GM12878 (cell line): ENCODE data around the gene ISLR. TPM values are rescaled to one million over a fixed set of nuclear protein-coding genes. Genes with fewer than 3 reads are reported as not detected.

Source experiments
- ATAC-seq: fragments of 200-7000 bp; cut with Tn5 transposase; 3 replicates; pipeline ENCODE4 v1.9.1; 2020; ENCODE audit warnings: mild to moderate bottlenecking, moderate library complexity
- BruUV-seq: library from RNA; stranded (reverse); fragments of 400-500 nt; replicated peaks from 2 replicates; lab custom pipeline; 2021; lab: Mats Ljungman, UMichigan
- CTCF ChIA-PET: fragments of 300-600 bp; sonication (Branson Sonifier 250); formaldehyde crosslinking; extraction: SDS; loops from one replicate; lab custom pipeline; 2021; ENCODE audit warnings: inconsistent platforms; lab: Yijun Ruan, JAX
- POLR2A ChIA-PET: fragments of 350-600 bp; formaldehyde crosslinking; extraction: SDS; loops from one replicate; lab custom pipeline; 2021; ENCODE audit warnings: inconsistent platforms; lab: Charles Lee
- RAD21 ChIA-PET: fragments of 300-600 bp; sonication (Branson Sonifier 250); formaldehyde crosslinking; loops from one replicate; lab custom pipeline; 2023; ENCODE audit warnings: antibody characterized with exemption; ENCODE audit not compliant: unreplicated experiment; lab: Charles Lee
- SMC1A ChIA-PET: fragments of 300-600 bp; sonication (Branson Sonifier 250); formaldehyde crosslinking; loops from one replicate; lab custom pipeline; 2023; ENCODE audit not compliant: unreplicated experiment, uncharacterized antibody; lab: Charles Lee
- DNase-seq: peaks from one replicate; pipeline ENCODE4 v3.0.0-alpha.2; 2011; ENCODE audit warnings: low read depth, low spot score
- FAIRE-seq: peaks from 3 replicates; lab custom pipeline; 2011; peaks lifted over from hg19 to GRCh38; lab: Jason Lieb, UNC
- H2AFZ ChIP-seq: 2 replicates; pipeline ENCODE4 v1.6.0; 2011; ENCODE audit warnings: low read depth, low read length, control low read depth; ENCODE audit not compliant: control insufficient read depth
- H3K27ac ChIP-seq: 2 replicates; pipeline ENCODE4 v1.5.1; 2011; ENCODE audit warnings: control low read depth; ENCODE audit not compliant: control insufficient read depth, insufficient read depth
- H3K27me3 ChIP-seq, 2 experiments: replicated peaks in 1 of 2; 2 replicates each; pipeline versions ENCODE4 v1.6.0 to v1.6.1; 2011; ENCODE audit warnings: low read length in 1 of 2; ENCODE audit not compliant: control insufficient read depth in 2 of 2, insufficient read depth in 2 of 2
- H3K36me3 ChIP-seq, 2 experiments: 2 replicates each; pipeline ENCODE4 v1.5.1; 2011; ENCODE audit warnings: low read length in 1 of 2; ENCODE audit not compliant: control insufficient read depth in 2 of 2, insufficient read depth in 2 of 2
- H3K4me1 ChIP-seq: 2 replicates; pipeline ENCODE4 v1.6.1; 2011; ENCODE audit warnings: mild to moderate bottlenecking, low read length, moderate library complexity, mixed read lengths; ENCODE audit not compliant: control insufficient read depth, insufficient read depth
- H3K4me2 ChIP-seq: 2 replicates; pipeline ENCODE4 v1.6.0; 2011; ENCODE audit warnings: control low read depth; ENCODE audit not compliant: control insufficient read depth, insufficient read depth
- H3K4me3 ChIP-seq: fragments of 200-600 bp; sonication (generic); 2 replicates; pipeline ENCODE4 v1.5.1; 2016
- H3K79me2 ChIP-seq: 2 replicates; pipeline ENCODE4 v1.6.0; 2011; ENCODE audit warnings: low read length; ENCODE audit not compliant: control insufficient read depth, insufficient read depth
- H3K9ac ChIP-seq: 2 replicates; pipeline ENCODE4 v1.8.0; 2011; ENCODE audit warnings: low read length, control low read depth, mixed read lengths; ENCODE audit not compliant: control insufficient read depth, insufficient read depth
- H3K9me3 ChIP-seq: replicated peaks from 3 replicates; pipeline ENCODE4 v1.5.1; 2011; ENCODE audit warnings: mild to moderate bottlenecking, low read length; ENCODE audit not compliant: control insufficient read depth, insufficient read depth
- H4K20me1 ChIP-seq: 2 replicates; pipeline ENCODE4 v1.6.0; 2011; ENCODE audit not compliant: control insufficient read depth, insufficient read depth
- E4F1 ChIP-seq: fragments of 450-650 bp; IDR thresholded peaks from 2 replicates; pipeline ENCODE4 v1.6.1; 2018; ENCODE audit warnings: borderline replicate concordance, mild to moderate bottlenecking; ENCODE audit not compliant: partially characterized antibody
- ELK1 ChIP-seq: IDR thresholded peaks from 2 replicates; pipeline ENCODE4 v1.6.1; 2012; ENCODE audit warnings: low read depth, low read length, improper control_type of control experiment
- ESRRA ChIP-seq: IDR thresholded peaks from 2 replicates; pipeline ENCODE4 v1.6.1; 2012; ENCODE audit warnings: mild to moderate bottlenecking, low read length, improper control_type of control experiment
- HCFC1 ChIP-seq: fragments of 150-350 bp; IDR thresholded peaks from 2 replicates; pipeline ENCODE4 v1.6.1; 2014; ENCODE audit warnings: low read length
- RB1 ChIP-seq: fragments of 450-650 bp; formaldehyde crosslinking; IDR thresholded peaks from 2 replicates; pipeline ENCODE4 v1.6.1; 2017; ENCODE audit warnings: mild to moderate bottlenecking, borderline replicate concordance
- SPI1 ChIP-seq: IDR thresholded peaks from 2 replicates; pipeline ENCODE4 v1.6.1; 2011; ENCODE audit warnings: low read depth, mild to moderate bottlenecking, low read length, moderate library complexity, borderline replicate concordance; ENCODE audit not compliant: insufficient read depth
- ZSCAN29 ChIP-seq: fragments of 450-650 bp; IDR thresholded peaks from 2 replicates; pipeline ENCODE4 v1.6.1; 2017; ENCODE audit warnings: mild to moderate bottlenecking, moderate library complexity
- WGBS: methylation state at CpG from one replicate; pipeline ENCODE4 v1.1.6; 2016; ENCODE audit warnings: low lambda C conversion rate; ENCODE audit not compliant: insufficient replicate concordance, insufficient coverage; ENCODE audit errors: missing lambda C conversion rate; 5-methylcytosine and 5-hydroxymethylcytosine counted together
- in situ Hi-C: fragments of 300-500 bp; cut with MboI; formaldehyde crosslinking; loops from 9 replicates; pipeline ENCODE4 v1.14.3; 2018; ENCODE audit warnings: mixed read lengths
- intact Hi-C: fragments of 100-400 bp; cut with micrococcal nuclease; formaldehyde crosslinking; loops from one replicate; pipeline ENCODE4 v1.14.2; 2022; ENCODE audit not compliant: unreplicated experiment
- polyA plus RNA-seq, 11 experiments: library from polyadenylated mRNA; depleted of rRNA in 4 of 11; unstranded in 6 of 11; stranded (reverse) in 5 of 11; fragments of >200 nt; fragmentation: Nextera tagmentation in 4 of 11; fragmentation: Illumina TruSeq in 1 of 11; extraction: Ambion mirVana in 4 of 11; extraction: Trizol in 1 of 11; gene quantifications; 1 replicate in 1 of 11; 2 replicates in 10 of 11; pipeline versions ENCODE4 v1.2.1 to v1.2.3, GENCODE V29; 2011 to 2016; ENCODE audit warnings: inconsistent platforms in 2 of 11, missing spikeins in 2 of 11, low read depth in 1 of 11
- total RNA-seq, 4 experiments: library from RNA; depleted of rRNA in 3 of 4; stranded (reverse); fragments of >200 nt in 3 of 4; fragmentation: Illumina TruSeq in 1 of 4; extraction: Trizol in 1 of 4; gene quantifications; 2 replicates each; pipeline versions ENCODE4 v1.2.1 to v1.2.3, GENCODE V29; 2013 to 2021

The ISLR gene
- total and polyA plus RNA-seq, 10 of the 15 experiments (the other 5 are each of a cell fraction or from before 2014, with no cell fraction given) = 0.03 to 1.8 (median 0.54) TPM

GRCh38 chr15:74130155-74130848 is 43.2 kb upstream of the ISLR start, which contains the start of gene ISLR2:
ISLR2 (plus strand) TSS chr15:74130586; CDS start chr15:74132755, 2,169 bp downstream.
- Histone ChIP-seq H3K4me3 (no peak within 1 kb of the TSS), H4K20me1 (no peaks in the 10 kb centered on the region), H2AFZ (no peak within 1 kb of the TSS), H3K4me2 (peak within 1 kb of the TSS; percentile 9; the same call in 1 of the 2 replicates), H3K9me3 (no peaks in the 10 kb centered on the region; the same call in 2 of the 3 replicates), H3K9ac (no peak within 1 kb of the TSS), H3K36me3 (no peaks in the 10 kb centered on the region), H3K79me2 (no peaks in the 10 kb centered on the region), H3K27me3 (peaks cover 33 to 58% of the 10 kb centered on the region in 2 experiments), H3K27ac (no peak within 1 kb of the TSS), H3K4me1 (no peaks in the 10 kb centered on the region)
- BruUV-seq = no TSS peak
- ChIA-PET POLR2A (no interaction called here), RAD21 (no interaction called here), CTCF (interaction anchor here (1.1 to 3.3 kb wide), 3 partner anchors 8 to 191 kb away, joined by 4 to 26 read pairs (median 7); no protein-coding TSS in a partner anchor), SMC1A (interaction anchor here (0.5 kb wide), 1 partner anchor 162 kb away, joined by 3 read pairs; no protein-coding TSS in a partner anchor)
- 32% methylated on average over 37 of the region's 53 CpGs for WGBS
- FAIRE-seq (no peak), DNase-seq (no peak), ATAC-seq (no peak)
- intact Hi-C loops (no loop called here), in situ Hi-C loops (no loop called here)
- no peak for TF ChIP-seq HCFC1
- TF ChIP-seq SPI1 = no peak
- no peak for TF ChIP-seq RB1
- TF ChIP-seq ELK1 = no peak
- TF ChIP-seq ZSCAN29 = no peak
- TF ChIP-seq E4F1 = no peak
- no peak for TF ChIP-seq ESRRA
